DMS153 (cell line): ENCODE results near the gene BCKDK.
A peak's percentile ranks its signal among the peaks of the same experiment; 100 is the strongest.

ENCODE experiments used
- DNase-seq: peaks from one replicate; lab custom pipeline; 2025; lab: John Stamatoyannopoulos, UW

The BCKDK gene

GRCh38 chr16:31080035-31080629, 28.1 kb upstream of the BCKDK start:
- no peak for DNase-seq

GRCh38 chr16:31080756-31081419, 27.3 kb upstream of the BCKDK start:
- DNase-seq = no peak

DNA sequence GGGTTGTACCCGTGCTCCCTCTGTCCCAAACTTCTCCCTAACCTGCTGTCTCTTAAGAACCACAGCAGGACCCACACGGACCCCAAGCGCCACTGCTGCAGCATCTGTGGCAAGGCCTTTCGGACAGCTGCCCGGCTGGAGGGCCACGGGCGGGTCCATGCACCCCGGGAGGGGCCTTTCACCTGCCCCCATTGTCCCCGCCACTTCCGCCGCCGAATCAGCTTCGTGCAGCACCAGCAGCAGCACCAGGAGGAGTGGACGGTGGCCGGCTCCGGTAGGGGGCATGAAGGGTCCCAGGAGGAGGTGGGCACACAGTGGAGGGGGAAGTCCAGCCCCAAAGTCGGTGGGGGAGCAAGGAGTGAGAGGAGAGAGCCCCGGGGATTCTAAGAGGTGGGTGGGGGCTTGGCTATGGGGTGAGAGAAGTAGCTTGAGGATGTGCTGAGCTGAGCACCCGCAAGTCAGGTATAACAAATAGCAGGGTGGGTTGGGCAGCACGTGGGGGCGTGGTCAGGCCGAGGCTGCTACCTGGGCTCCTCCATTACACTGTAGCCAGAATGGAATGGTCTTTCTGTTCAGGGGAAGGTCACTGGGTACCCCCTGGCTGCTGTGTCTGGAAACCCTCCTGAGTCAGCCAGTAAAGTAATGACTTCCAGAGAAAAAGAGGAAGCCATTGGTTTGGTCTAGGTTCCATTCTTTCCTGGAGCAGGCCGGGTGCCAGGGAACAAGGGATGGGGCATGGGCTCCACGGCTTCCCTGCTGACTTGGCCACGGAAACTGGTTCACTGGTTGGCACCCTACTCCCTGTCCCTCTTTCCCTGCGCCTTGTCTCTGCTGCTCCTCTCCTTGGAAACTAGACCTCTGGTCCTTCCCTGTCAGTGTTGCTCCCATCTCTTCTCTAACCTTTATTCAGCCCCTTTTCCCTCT, 26.5 kb upstream of the BCKDK start:
- no peak for DNase-seq

DNA sequence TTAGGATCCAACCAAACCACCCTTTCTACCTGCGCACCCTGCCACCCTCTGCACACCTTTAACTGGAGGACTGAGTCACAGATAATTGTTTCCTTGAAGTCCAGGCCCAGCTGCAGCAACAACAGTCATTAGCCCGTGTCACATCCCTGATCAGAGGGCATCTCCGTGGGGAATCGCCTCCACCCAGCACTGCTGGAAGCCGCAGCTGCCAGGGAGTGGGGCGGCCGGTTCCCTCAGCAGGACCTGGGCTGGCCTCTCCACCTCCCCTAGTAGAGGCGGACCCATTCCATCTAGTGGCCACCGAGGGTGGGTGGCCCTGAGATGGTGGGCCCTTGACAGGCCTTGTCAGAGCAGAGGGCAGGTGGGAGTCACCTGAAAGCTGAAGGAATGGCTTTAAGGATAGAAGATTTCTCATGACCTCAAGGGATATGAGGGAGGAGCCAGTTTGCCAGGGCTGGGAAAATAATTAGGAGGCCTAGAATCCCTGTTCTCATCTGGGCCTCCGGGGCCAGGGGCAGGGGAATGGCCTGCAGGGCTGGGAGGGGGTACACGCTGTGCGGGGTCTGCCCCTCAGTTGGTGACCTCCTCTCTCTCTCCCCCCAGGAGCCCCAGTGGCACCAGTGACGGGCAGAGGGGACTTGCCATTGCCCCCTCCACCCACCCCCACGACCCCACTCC, 25.7 kb upstream of the BCKDK start:
- DNase-seq = no peak

GRCh38 chr16:31083081-31083480, 25.1 kb upstream of the BCKDK start:
- DNase-seq = no peak

DNA sequence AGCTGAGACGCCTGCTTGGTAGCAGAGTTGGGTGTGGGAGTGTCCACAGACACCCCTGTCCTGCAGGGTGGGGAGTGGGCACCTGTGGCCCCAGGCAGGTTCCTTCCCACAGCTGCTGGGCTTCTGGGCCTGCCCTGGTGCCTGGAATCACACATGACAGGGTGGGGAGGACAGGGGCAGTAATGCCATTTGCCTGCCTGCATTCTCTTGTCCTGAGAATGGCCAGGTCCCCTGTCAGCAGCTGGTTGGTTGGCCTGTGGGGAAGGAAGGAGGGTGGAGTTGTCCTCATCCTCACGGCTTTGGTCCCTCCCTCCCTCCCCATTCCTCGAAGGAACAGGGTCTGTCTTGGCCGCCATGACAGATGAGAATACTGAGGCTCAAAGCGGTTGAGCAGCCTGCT, 24.6 kb upstream of the BCKDK start:
- DNase-seq = no peak

GRCh38 chr16:31083981-31084380, 24.2 kb upstream of the BCKDK start:
- DNase-seq = no peak

- no peak for DNase-seq
These were observed 23.4 kb upstream of the BCKDK start for GRCh38 chr16:31084584-31085302.

DNA sequence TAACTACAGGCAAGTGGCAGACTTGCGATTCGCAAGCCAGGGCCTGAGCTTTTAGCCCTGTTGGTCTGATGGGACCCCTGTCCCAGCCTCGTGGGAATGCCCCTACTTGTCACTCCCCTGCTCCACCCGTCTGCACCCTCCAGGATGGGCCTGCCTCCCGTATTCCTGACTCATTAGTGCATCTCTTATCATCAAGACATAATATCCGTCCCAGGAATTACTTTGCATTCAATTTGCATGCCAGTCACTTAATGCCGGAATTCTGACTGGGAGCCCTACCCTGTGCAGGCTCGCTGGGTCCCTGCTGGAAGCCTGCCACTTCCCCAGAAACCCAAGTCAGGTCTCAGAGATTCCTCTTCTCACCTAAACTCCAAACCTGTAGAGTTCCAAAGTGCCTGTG, 22.8 kb upstream of the BCKDK start:
- no peak for DNase-seq

- no peak for DNase-seq
These were observed 22.1 kb upstream of the BCKDK start for GRCh38 chr16:31085873-31086628.

DNA sequence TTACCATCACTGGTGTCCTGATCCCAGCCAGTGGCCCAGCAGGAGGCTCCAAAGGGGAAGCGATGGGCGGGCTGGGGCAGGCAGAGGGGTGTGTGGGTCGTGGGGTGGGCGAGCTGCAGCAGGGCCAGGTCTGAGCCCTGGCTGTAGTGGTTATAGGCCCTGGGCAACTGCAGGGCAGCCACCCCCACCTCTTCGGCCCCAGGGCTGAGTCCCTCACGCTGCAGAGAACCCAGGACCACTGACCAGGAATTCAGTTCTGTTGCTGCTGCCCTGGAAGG, 21.6 kb upstream of the BCKDK start:
- no peak for DNase-seq

GRCh38 chr16:31087481-31087880, 20.7 kb upstream of the BCKDK start:
- DNase-seq = no peak

DNA sequence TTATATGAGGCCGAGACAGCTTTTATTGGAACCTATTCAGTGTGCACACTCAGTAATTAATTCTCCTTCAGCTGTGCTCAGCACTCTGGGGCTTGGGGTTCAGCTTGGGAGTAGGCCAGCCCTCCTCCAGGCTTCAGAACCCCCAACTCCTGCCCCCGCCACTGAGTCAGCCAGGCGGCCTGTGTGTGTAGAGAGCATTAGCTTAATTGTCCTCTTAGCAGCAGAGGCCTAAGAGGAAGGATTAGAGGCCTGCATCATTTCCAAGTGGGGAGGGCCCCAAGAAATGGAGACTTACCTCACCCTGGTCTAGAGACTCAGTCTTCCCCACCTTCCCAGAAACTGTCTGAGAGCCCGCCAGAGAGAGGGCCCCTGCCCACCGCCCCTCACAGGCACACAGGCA, 20.2 kb upstream of the BCKDK start:
- no peak for DNase-seq

DNA sequence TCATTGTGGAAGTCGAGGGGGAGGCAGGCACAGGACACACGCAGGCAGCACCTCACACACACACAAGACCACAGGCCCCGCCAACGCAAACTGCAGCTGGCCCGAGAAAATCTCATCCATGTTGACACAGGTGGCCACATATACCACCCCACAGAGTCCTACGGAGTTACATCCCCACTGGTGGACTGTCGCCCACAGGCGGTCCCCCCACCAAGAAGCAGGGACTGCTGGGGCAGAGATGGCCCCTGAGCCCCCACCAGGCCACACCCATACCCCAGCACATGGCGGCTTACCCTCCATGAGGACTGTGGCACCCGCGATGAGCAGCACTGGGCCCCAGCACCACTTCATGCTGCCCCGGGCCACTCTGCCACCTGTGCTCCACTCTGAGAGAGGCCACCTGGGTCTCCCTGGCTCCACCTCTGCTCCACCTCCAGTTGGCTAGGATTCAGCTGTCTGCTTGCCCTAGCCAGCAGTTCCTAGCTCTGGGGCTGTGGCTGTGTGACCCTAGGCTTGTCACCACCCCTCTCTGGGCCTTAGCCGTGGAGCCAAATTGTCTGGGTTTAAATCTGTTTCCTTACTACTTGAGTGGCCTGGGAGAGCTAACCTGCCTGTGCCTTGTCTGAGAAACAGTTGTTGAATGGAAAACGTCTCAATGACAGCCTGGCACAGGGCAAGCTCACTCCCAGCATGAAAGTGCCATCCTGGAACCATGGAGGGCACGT, 19.6 kb upstream of the BCKDK start, which contains the start of gene PRSS53:
Gene PRSS53, minus strand, starts transcription at position 485 of the 725 bp plus-strand sequence. Its CDS starts 134 bp downstream, at position 351.
- DNase-seq = no peak

- no peak for DNase-seq
These were observed 19.0 kb upstream of the BCKDK start for GRCh38 chr16:31089199-31089598.

DNA sequence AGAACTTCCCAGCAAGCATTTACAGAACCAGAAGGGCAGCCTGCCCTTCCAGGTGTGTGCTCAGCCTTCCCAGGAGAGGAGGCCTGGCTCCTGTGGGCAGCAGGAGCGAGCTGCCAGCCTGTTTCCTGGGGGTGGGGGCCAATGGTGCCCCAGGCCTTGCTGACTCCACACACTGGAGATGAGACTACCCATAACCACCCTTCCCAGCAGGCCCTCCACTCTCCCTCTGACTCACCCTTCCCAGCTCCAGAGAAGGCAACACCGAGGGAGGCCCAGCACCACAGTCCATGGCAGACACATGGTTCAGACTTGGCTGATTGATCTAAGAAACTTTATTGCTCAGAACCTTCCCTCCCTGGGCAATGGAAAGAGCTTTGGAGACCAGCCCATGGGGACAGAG, 17.6 kb upstream of the BCKDK start:
- DNase-seq = no peak

- no peak for DNase-seq
These were observed 15.9 kb upstream of the BCKDK start for GRCh38 chr16:31092330-31092729.

DNA sequence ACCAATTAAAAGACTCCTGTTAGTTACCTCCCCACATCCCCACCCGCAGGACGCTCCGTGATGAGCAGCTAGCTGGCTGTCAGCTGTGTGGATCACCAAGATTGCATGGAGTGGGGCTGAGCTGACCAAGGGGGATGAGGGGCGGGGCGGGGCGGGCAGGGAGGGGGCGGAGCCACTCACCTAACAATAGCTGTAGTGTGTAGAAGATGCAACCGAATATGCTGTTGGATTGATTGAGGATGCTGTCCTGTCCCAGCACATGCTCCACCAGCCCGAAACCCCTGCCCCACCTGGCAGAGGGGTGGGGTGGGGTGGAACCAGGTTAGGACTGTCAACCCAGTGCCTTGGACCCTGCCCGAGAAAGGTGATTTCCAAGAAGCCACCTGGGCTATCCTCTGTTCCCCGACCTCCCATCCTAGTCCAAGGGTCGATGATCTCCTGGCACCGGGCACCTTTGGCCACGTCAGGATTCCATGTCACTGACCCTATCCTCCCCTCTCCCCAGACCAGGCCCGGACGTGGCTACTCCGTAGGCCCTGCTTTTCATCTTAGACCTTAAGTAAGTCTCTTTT, 15.0 kb upstream of the BCKDK start:
- DNase-seq = no peak

DNA sequence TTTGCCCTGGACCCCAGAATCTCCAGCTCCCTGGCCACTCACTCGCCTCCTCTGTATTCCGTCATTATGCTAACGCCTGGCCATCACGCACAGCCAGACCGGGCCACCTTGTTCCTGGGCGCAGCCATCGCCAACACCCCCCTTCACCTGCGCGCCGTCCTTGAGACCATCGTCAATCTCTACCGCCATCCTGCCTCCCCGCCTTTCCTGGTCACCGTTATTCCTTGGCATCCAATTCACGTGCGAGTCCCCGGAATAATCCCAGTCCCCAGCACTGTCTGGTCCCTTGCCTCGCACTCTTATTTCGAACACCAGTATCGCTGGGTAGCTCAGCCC, 14.1 kb upstream of the BCKDK start:
- DNase-seq = no peak

- DNase-seq = peak; percentile 95
These were observed 13.6 kb upstream of the BCKDK start, which contains the start of gene VKORC1 for GRCh38 chr16:31094424-31095120. VKORC1 (minus strand) TSS chr16:31094797; CDS start chr16:31094729, 68 bp downstream.
